Endothelial cell of umbilical vein (primary cell): Measurements from ENCODE around the gene MCM8. TPM values are rescaled to one million over a fixed set of nuclear protein-coding genes. Genes with fewer than 3 reads are reported as not detected.
A peak's percentile ranks its signal among the peaks of the same experiment; 100 is the strongest.

Experiments
- Bru-seq: library from RNA; stranded (reverse); fragments of 400-500 nt; gene quantifications from one replicate; lab custom pipeline; 2021; lab: Mats Ljungman, UMichigan
- BruChase-seq, 2 experiments: library from RNA; stranded (reverse); fragments of 400-500 nt; gene quantifications; one replicate each; lab custom pipeline; 2021; lab: Mats Ljungman, UMichigan
- BruUV-seq: library from RNA; stranded (reverse); fragments of 400-500 nt; replicated peaks from 2 replicates; lab custom pipeline; 2021; lab: Mats Ljungman, UMichigan
- CTCF ChIA-PET: fragments of 300-600, 350-600 bp; sonication (Branson Sonifier 250); formaldehyde crosslinking; loops from one replicate; lab custom pipeline; 2021; ENCODE audit warnings: antibody characterized with exemption, inconsistent platforms; lab: Charles Lee
- POLR2A ChIA-PET: fragments of 300-600, 350-600 bp; sonication (Branson Sonifier 250); formaldehyde crosslinking; loops from one replicate; lab custom pipeline; 2021; ENCODE audit warnings: antibody characterized with exemption, inconsistent platforms; lab: Charles Lee
- DNase-seq: peaks from one replicate; pipeline ENCODE4 v3.0.0-alpha.2; 2011; ENCODE audit warnings: low read depth, low spot score
- FAIRE-seq: peaks from 2 replicates; lab custom pipeline; 2011; peaks lifted over from hg19 to GRCh38; lab: Jason Lieb, UNC
- H2AFZ ChIP-seq: 2 replicates; pipeline ENCODE4 v1.6.0; 2012; ENCODE audit warnings: low read depth, low read length, control low read depth, inconsistent platforms
- H3K27ac ChIP-seq: 2 replicates; pipeline ENCODE4 v1.5.1; 2011; ENCODE audit warnings: low read depth, mild to moderate bottlenecking, control low read depth, low read length, moderate library complexity; ENCODE audit not compliant: insufficient read depth
- H3K27me3 ChIP-seq, 2 experiments: 2 replicates each; pipeline versions ENCODE4 v1.6.0 to v1.6.1; 2011; ENCODE audit warnings: low read length in 2 of 2, mixed read lengths in 1 of 2; ENCODE audit not compliant: control insufficient read depth in 2 of 2, insufficient read depth in 2 of 2
- H3K36me3 ChIP-seq, 2 experiments: 2 replicates in 1 of 2; 3 replicates in 1 of 2; pipeline ENCODE4 v1.5.1; 2011; ENCODE audit warnings: low read length in 2 of 2, mild to moderate bottlenecking in 1 of 2, moderate library complexity in 1 of 2; ENCODE audit not compliant: control insufficient read depth in 2 of 2, insufficient read depth in 2 of 2; ENCODE audit errors: extremely low read depth in 1 of 2
- H3K4me1 ChIP-seq: 3 replicates; pipeline ENCODE4 v1.5.1; 2011; ENCODE audit warnings: mild to moderate bottlenecking, low read length; ENCODE audit not compliant: control insufficient read depth, insufficient read depth; ENCODE audit errors: extremely low read depth
- H3K4me2 ChIP-seq: 2 replicates; pipeline ENCODE4 v1.6.1; 2011; ENCODE audit warnings: low read length, control low read depth, mixed read lengths; ENCODE audit not compliant: insufficient read depth
- H3K4me3 ChIP-seq, 3 experiments: fragments of 200-600 bp in 1 of 3; sonication (generic), shearing (Covaris generic) in 1 of 3; replicated peaks in 1 of 3; 2 replicates each; pipeline ENCODE4 v1.5.1; 2011 to 2016; ENCODE audit warnings: control low read depth in 3 of 3, low read length in 3 of 3, mild to moderate bottlenecking in 2 of 3, inconsistent platforms in 1 of 3, low read depth in 1 of 3, moderate library complexity in 1 of 3; ENCODE audit not compliant: insufficient read depth in 1 of 3
- H3K79me2 ChIP-seq: 2 replicates; pipeline ENCODE4 v1.6.0; 2012; ENCODE audit warnings: low read length, inconsistent platforms; ENCODE audit not compliant: control insufficient read depth, insufficient read depth
- H3K9ac ChIP-seq: replicated peaks from 2 replicates; pipeline ENCODE3; 2011; ENCODE audit warnings: low read length, control low read depth; ENCODE audit not compliant: insufficient read depth; ENCODE audit errors: extremely low read depth
- H3K9me1 ChIP-seq: replicated peaks from 3 replicates; pipeline ENCODE4 v1.6.0; 2011; ENCODE audit warnings: mild to moderate bottlenecking, low read length; ENCODE audit not compliant: control insufficient read depth, insufficient read depth; ENCODE audit errors: extremely low read depth
- H3K9me3 ChIP-seq: replicated peaks from 2 replicates; pipeline ENCODE4 v1.5.1; 2012; ENCODE audit warnings: low read length, inconsistent platforms; ENCODE audit not compliant: control insufficient read depth, insufficient read depth
- H4K20me1 ChIP-seq: replicated peaks from 2 replicates; pipeline ENCODE3; 2011; ENCODE audit warnings: mild to moderate bottlenecking, low read length; ENCODE audit not compliant: control insufficient read depth, insufficient read depth; ENCODE audit errors: extremely low read depth
- EZH2 ChIP-seq: IDR thresholded peaks from 2 replicates; pipeline ENCODE4 v1.6.1; 2012; ENCODE audit warnings: borderline replicate concordance, low read depth, mild to moderate bottlenecking, moderate library complexity, low read length, inconsistent platforms; ENCODE audit not compliant: severe bottlenecking
- FOS ChIP-seq: IDR thresholded peaks from 2 replicates; pipeline ENCODE4 v1.6.1; 2011; ENCODE audit warnings: mild to moderate bottlenecking, low read length, moderate library complexity, borderline replicate concordance; ENCODE audit not compliant: insufficient read depth
- GATA2 ChIP-seq: IDR thresholded peaks from 2 replicates; pipeline ENCODE4 v1.7.0; 2011; ENCODE audit warnings: low read depth, mild to moderate bottlenecking, moderate library complexity, mixed read lengths, low read length; ENCODE audit not compliant: insufficient read length, insufficient read depth
- JUN ChIP-seq: IDR thresholded peaks from 2 replicates; pipeline ENCODE4 v1.6.1; 2011; ENCODE audit warnings: borderline replicate concordance, low read depth; ENCODE audit not compliant: insufficient read length, insufficient read depth
- MYC ChIP-seq: IDR thresholded peaks from one replicate; pipeline ENCODE4 v1.6.1; 2011; ENCODE audit warnings: mild to moderate bottlenecking, low read depth, low read length
- POLR2A ChIP-seq: IDR thresholded peaks from 2 replicates; pipeline ENCODE4 v1.6.1; 2012; ENCODE audit warnings: low read depth, mild to moderate bottlenecking, control low read depth, low read length
- POLR2AphosphoS5 ChIP-seq: IDR thresholded peaks from 2 replicates; pipeline ENCODE4 v1.6.1; 2012; ENCODE audit warnings: low read depth, mild to moderate bottlenecking, control low read depth, low read length, moderate library complexity; ENCODE audit not compliant: insufficient read depth
- dilution Hi-C: fragments of 300-500 bp; cut with MboI; formaldehyde crosslinking; loops from one replicate; pipeline ENCODE4 v1.15.0; 2019; ENCODE audit warnings: low sequenced_read_pairs; ENCODE audit not compliant: extremely low pct_ligation_motif_present
- intact Hi-C: fragments of 100-400 bp; cut with micrococcal nuclease; formaldehyde crosslinking; loops from one replicate; pipeline ENCODE4 v1.10.0; 2022
- long read RNA-seq: library from polyadenylated mRNA; stranded (forward); transcript quantifications from one replicate; pipeline ENCODE4 v2.0.0, GENCODE V29; 2021
- polyA minus RNA-seq, 3 experiments: library from RNA; depleted of rRNA, polyadenylated mRNA; stranded (reverse); fragments of >200 nt; gene quantifications; 1 replicate in 1 of 3; 2 replicates in 2 of 3; pipeline ENCODE4 v1.2.3, GENCODE V29; 2011
- polyA plus RNA-seq, 4 experiments: library from polyadenylated mRNA; depleted of rRNA in 3 of 4; stranded (reverse) in 3 of 4; unstranded in 1 of 4; fragments of >200 nt; gene quantifications; 2 replicates each; pipeline versions ENCODE4 v1.2.1 to v1.2.3, GENCODE V29; 2011 to 2012; ENCODE audit warnings: missing spikeins in 1 of 4
- total RNA-seq: library from RNA; stranded (reverse); gene quantifications from 2 replicates; pipeline ENCODE4 v1.2.3, GENCODE V29; 2021
- TF ChIP-seq, protein P1 (sequence below), 2 donors: IDR thresholded peaks; 1 replicate in 1 of 2; 2 replicates in 1 of 2; pipeline ENCODE4 v1.5.1; 2011; ENCODE audit warnings: low read length in 2 of 2, mild to moderate bottlenecking in 2 of 2, moderate library complexity in 2 of 2, control low read depth in 1 of 2, inconsistent platforms in 1 of 2, low read depth in 1 of 2; ENCODE audit not compliant: insufficient read depth in 1 of 2; ENCODE audit errors: extremely low read depth in 1 of 2
- TF ChIP-seq, protein P2 (sequence below): IDR thresholded peaks from 2 replicates; pipeline ENCODE4 v1.6.1; 2011; ENCODE audit not compliant: insufficient read depth, insufficient read length

Gene MCM8
- total RNA-seq (13.4 and 14.4 TPM in 2 replicates), polyA plus RNA-seq (2.0 and 2.9 TPM in 2 replicates), polyA minus RNA-seq (5.9 and 7.0 TPM in 2 replicates), Bru-seq, nascent RNA (percentile 76 among the genes with signal in this experiment), BruChase-seq, experiment 1, labeled RNA remaining after a 6-hour chase (percentile 70 among the genes with signal in this experiment), BruChase-seq, experiment 2, labeled RNA remaining after a 2-hour chase (percentile 74 among the genes with signal in this experiment)
- 6.0 and 6.3 TPM in 2 replicates for polyA plus RNA-seq (2011; cell fraction: cytosol; rRNA removed)
- 4.4 and 7.7 TPM in 2 replicates for polyA plus RNA-seq (2011; cell fraction: nucleus; rRNA removed)
- polyA plus RNA-seq (2012): 7.1 and 12.4 TPM in 2 replicates
- polyA minus RNA-seq (2011; cell fraction: cytosol; rRNA and poly(A)+ RNA removed): 9.6 TPM
- 3.3 and 5.6 TPM in 2 replicates for polyA minus RNA-seq (2011; cell fraction: nucleus; rRNA and poly(A)+ RNA removed)
- long read RNA-seq, partial matches to known transcripts: 1 of 3 reads
- long read RNA-seq, other reads (novel, unspliced or antisense): 2 of 3 reads

DNA sequence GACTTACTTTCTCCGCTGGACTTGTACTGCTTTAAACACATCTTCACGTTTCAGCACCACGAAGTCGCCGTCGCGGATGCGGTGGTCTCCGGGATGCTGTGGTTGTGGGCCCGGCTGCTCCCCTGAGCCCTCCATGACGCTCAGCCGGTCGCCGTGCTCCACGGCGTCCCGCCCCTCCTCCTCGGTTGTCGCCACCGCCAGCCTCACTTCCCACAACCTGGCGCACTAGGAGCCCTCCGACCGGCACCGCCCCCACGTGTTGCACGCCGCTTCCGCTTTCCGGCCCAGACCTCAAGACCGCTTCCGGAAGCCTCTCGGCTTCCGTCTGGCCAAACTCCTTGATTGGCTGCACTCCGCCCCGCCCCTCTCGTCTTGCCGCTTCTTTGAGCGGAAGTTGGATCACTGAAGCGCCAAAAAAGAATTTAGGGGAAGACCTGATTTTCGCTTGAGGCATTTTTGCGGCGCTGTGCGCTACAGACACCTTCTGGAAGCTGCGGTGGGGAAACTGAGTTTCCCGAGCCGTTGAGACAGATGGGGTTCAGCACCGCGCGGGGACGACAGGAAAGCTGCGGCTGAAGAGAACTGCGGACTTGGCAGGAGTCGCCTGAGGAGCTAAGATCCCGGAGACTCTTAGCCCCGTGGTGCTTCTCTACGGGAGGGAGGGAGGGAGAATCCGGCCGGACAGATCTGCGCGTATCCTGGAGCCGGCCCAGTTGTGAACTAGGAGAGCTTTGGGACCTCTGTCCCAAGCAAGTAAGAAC, at the start of gene MCM8, which contains the start of gene TRMT6:
Gene MCM8 (plus strand): TSS at position 382 of the 761 bp plus-strand sequence. CDS start 1,364 bp downstream, outside the sequence.
Gene TRMT6 (minus strand): TSS at position 263 of the 761 bp plus-strand sequence. CDS start 128 bp downstream, at position 135.
- ChIA-PET POLR2A (no interaction called here), CTCF (interaction anchor here (1.0 to 1.4 kb wide), 3 partner anchors 162 to 421 kb away, joined by 3 to 5 read pairs (median 3); no protein-coding TSS in a partner anchor)
- no peaks in the 10 kb centered on the region for H3K9me1 ChIP-seq
- peak; percentile 96 for FAIRE-seq
- no TSS peak for BruUV-seq
- H3K4me1 ChIP-seq: peaks cover 24% of the 10 kb centered on the region
- peak within 1 kb of the TSS; percentile 67 for H3K27ac ChIP-seq
- H3K4me2 ChIP-seq: peak within 1 kb of the TSS; percentile 98
- H3K79me2 ChIP-seq: peaks cover 35% of the 10 kb centered on the region
- no peaks in the 10 kb centered on the region for H4K20me1 ChIP-seq
- intact Hi-C loops (loop anchor here (1.0 kb wide), 5 partner anchors 31 to 421 kb away; partner anchors contain the start of gene SHLD1), dilution Hi-C loops (no loop called here)
- peaks cover 0 to 3% of the 10 kb centered on the region in 2 experiments for H3K36me3 ChIP-seq
- H3K27me3 ChIP-seq: no peaks in the 10 kb centered on the region
- peak within 1 kb of the TSS; percentile 81 for H3K9ac ChIP-seq
- H3K9me3 ChIP-seq: no peaks in the 10 kb centered on the region
- peak; percentile 69 for TF ChIP-seq POLR2AphosphoS5
- TF ChIP-seq, protein P1, sequence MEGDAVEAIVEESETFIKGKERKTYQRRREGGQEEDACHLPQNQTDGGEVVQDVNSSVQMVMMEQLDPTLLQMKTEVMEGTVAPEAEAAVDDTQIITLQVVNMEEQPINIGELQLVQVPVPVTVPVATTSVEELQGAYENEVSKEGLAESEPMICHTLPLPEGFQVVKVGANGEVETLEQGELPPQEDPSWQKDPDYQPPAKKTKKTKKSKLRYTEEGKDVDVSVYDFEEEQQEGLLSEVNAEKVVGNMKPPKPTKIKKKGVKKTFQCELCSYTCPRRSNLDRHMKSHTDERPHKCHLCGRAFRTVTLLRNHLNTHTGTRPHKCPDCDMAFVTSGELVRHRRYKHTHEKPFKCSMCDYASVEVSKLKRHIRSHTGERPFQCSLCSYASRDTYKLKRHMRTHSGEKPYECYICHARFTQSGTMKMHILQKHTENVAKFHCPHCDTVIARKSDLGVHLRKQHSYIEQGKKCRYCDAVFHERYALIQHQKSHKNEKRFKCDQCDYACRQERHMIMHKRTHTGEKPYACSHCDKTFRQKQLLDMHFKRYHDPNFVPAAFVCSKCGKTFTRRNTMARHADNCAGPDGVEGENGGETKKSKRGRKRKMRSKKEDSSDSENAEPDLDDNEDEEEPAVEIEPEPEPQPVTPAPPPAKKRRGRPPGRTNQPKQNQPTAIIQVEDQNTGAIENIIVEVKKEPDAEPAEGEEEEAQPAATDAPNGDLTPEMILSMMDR (IDR thresholded peaks at IDR 0.05; ENCODE audit: extremely low read depth in 1 of 2, insufficient read depth in 1 of 2, low read depth in 1 of 2, low read length in 2 of 2): no peak
- peak; percentile 60 for TF ChIP-seq POLR2A
- TF ChIP-seq MYC: peak; percentile 71
- TF ChIP-seq FOS: no peak
- TF ChIP-seq JUN: no peak
- no peak for TF ChIP-seq EZH2
- no peak for TF ChIP-seq GATA2
- TF ChIP-seq, protein P2, sequence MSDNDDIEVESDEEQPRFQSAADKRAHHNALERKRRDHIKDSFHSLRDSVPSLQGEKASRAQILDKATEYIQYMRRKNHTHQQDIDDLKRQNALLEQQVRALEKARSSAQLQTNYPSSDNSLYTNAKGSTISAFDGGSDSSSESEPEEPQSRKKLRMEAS: peak; percentile 97
- peak; percentile 94 for DNase-seq
- peak within 1 kb of the TSS; percentile 76 to 93 (median 81) for H3K4me3 ChIP-seq
- H2AFZ ChIP-seq: peak within 1 kb of the TSS; percentile 90
